Ramos (cell line): ENCODE results near the gene GKAP1.
"Not testable (repeated sequence)": the region's sequence is repeated elsewhere in the genome, so short reads cannot be mapped to it uniquely, and the experiment has no call there.

ENCODE experiments used
- in situ Hi-C: fragments of 300-500 bp; cut with MboI; formaldehyde crosslinking; loops from one replicate; pipeline ENCODE4 v1.14.3; 2022; ENCODE audit warnings: low sequenced_read_pairs; ENCODE audit not compliant: unreplicated experiment

Gene GKAP1

DNA sequence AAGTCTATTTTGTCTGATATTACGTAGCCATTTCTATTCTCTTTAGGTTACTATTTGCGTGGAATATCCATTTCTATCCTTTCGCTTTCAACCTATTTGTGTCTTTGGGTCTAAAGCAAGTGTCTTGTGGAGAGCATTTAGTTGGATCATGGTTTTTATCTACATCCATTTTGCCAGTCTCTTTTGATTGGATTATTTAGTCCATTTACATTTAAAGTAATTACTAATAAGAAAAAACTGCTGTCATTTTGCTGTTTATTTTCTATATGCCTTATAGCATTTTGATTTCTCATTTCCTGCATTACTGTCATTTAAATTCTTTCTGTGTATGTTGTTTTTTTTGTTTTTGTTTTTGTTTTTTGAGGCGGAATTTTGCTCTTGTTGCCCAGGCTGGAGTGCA, 83.8 kb downstream of the GKAP1 start:
- in situ Hi-C loops, result no loop called here

DNA sequence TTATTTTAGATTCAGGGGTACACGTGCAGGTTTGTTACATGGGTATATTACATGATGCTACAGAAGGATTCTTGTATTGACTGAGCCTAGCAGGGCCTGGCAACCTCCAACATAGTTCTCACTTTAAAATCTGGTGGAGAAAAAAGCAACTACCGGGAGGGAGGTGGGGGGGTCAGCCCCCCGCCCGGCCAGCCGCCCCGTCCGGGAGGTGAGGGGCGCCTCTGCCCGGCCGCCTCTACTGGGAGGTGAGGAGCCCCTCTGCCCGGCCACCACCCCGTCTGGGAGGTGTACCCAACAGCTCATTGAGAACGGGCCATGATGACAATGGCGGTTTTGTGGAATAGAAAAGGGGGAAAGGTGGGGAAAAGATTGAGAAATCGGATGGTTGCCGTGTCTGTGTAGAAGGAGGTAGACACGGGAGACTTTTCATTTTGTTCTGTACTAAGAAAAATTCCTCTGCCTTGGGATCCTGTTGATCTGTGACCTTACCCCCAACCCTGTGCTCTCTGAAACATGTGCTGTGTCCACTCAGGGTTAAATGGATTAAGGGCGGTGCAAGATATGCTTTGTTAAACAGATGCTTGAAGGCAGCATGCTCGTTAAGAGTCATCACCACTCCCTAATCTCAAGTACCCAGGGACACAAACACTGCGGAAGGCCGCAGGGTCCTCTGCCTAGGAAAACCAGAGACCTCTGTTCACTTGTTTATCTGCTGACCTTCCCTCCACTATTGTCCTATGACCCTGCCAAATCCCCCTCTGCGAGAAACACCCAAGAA, 88.8 kb downstream of the GKAP1 start:
- in situ Hi-C loops, result not testable (repeated sequence)

DNA sequence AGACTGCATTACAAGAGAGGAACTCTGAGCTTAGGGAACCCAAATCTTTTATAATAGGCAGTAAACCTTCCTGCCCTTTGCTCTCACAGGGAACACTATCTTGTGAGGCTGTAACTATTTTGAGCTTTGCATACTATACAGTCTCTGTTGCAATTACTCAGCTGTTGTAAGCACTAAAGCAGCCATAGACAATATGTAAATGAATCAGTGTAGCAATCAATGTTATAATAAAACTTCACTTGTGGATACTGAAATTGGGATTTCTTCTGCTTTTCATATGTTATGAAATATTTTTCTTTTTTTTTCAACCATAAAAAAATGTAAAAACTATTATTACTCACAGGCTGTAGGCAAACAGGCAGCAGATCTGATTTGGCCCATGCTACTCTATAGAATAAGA, 93.1 kb downstream of the GKAP1 start:
- in situ Hi-C loops, result no loop called here

DNA sequence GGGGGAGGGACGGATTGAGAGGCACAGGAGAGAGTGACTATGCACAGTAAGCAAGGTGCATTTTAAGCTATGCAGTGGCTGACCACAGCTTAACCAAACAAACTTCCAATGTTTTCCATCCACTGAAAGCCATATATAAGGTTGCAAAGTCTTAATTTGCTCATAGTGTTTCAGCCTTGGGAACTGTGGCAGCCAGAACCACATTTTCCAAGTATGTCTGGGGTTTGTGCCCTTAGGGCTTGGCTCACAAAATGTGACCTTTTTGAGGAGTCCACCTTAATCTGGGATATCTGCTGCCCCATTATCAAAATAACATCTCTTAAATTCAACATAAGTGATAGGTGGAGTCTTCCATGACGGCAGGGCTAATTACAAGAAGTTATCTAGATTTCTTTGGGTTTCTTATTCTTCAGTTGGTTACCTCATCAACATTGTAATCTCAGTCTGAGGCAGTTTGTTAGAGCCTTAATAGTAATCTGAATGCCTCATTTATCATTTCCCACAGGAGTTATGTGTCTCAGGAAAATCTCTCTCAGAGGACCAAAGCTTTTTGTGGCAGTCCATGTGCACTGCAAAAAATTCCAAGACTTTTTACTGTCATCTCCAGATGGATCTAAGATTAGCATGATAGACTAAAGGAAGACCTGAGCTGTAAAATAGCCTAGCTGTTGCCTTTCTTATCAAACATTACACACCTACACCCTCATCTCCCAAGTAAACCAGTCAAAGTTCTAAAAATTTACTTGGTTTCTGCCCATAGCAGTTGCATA, 94.7 kb downstream of the GKAP1 start:
- in situ Hi-C loops, result no loop called here

DNA sequence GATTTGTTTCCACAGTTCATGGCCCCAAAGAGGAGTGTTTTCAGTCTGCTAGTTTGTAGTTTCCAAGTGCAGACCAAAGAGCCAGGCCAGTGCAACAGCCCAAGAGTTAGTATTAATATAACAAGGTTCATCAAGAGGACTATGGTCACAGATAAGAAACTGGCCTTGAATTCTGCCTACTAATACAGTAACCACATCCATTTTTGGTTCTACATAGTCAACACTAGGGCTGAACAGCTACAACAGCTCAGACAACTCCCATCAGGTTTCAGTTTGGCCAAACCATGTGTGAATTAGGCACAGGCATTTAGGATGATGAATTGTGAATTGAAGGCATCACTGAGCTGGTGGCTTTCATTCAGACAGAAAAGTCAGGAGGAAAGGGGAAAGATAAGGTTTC, 96.1 kb downstream of the GKAP1 start:
- in situ Hi-C loops, result no loop called here

DNA sequence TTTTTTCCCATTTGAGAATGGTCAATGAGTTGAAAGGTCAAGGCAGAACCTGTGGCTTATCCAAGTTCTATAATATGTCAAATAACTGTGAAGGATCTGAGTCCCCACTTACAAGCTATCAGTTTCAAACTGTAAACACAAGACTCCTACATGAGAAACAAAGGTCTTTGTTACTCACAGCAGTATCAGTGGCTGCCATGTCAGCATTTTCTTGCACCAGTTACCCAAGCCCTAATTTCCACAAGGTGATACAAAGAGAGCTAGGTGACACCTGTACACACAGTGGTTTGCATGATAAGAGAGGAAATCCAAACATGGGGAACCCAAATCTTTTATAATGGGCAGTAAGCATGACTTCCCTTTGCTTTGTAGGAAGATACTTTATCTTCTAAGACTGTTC, 101.8 kb downstream of the GKAP1 start:
- in situ Hi-C loops, result no loop called here

DNA sequence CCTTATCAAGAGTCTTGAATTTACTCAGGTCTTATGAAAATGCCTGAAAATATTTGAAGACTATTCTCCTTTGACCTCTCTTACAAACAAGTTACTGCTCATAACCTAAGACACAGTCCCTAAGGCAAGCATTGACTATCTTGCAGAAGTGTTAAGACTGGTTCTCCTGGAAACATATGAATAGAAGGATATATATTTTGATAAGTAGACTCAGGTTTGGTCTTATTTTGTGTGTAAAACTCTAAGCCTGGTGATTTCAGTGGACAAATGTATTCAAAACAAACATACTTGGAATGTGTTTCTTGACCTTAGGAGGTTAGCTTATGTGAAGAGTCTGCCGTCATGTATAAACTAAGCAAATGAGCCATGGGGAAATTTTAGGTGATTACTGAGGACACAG, 102.3 kb downstream of the GKAP1 start:
- in situ Hi-C loops, result no loop called here

DNA sequence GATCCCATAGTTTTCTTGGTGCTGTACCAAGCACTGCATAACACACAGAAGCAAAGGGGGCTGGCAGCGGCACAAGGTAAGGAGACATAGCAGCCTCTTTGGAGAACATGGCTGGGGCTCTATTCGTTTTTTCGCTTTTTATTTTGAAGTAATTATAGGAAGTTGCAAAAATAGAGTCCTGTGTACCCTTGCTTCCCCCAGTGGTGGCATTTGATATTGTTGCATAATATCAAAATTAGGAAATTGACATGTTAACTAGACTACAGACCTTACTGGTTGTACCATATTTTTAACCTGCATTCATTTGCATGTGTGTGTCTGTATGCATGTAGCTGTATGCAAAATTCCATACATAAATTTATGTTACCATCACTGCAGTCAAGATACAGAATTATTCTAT, 103.2 kb downstream of the GKAP1 start:
- in situ Hi-C loops, result no loop called here

DNA sequence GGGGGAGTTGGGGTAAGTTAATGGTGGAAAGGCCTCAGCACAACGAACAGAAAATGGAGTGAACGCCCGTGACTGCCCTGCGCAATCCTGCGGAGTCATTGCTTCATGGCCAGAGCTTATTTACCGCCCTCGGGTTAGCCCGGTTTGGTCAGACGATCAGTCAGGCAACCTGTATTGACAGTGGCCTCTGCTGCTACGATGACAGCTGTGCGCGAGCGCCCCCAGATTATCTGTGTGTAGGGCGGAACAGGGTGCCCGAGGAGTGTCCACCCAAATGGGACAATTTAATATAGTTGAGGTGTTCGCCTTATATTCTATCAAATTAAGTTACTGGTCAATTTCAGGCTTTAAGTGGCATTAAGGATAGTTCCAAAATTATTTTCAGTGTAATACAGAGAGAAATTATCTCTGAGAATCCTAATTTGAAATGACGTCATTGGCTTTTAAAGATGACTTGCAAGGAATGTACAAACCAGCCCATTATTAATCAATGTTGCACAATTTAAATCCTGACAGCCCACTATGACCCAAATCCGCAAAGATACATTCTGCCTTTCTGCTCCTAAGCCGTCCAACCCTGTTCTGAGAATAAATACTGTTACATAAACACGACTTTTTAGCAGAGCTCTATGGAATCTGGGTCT, 108.9 kb downstream of the GKAP1 start:
- in situ Hi-C loops, result no loop called here

DNA sequence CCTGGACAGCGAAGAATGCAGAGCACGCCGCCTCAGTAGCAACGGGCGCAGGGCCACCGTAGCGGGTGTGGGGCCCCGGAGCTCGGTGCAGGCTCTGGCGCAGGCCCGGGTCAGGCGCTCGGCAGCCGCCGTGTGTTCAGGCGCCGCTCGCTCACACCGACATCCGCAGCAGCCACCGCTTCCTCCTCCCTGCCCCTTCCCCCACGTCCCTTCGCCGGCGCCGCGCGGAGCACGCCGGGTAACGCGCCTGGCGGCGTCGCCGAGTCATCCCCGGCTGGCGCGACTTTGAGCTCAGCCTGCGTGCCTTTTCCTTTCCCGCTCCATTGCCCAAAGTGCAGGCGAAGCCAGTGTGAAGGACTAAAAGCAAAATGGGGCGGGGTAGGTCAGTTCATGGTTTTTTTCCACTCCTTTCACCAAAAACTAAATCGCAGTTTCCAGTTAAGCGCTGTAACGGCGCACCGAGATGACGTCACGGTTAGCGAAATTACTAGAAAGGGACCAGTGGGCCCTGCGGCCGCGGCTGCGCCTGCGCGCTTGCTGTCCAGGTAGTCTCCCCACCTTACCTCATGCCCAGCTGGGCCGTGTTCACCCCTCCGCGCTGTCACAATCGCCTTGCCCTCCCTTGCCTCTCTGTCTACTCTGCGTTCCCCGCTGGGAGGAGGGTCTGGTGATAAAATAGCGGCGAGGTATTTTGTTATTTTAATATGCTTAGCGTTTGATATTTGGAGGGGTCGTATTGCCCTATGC, 109.6 kb downstream of the GKAP1 start, which contains the start of gene UBQLN1:
TSS of gene UBQLN1 (minus strand) at position 191 of the 747 bp plus-strand sequence. CDS start 279 bp downstream, outside the sequence.
- in situ Hi-C loops, result no loop called here

DNA sequence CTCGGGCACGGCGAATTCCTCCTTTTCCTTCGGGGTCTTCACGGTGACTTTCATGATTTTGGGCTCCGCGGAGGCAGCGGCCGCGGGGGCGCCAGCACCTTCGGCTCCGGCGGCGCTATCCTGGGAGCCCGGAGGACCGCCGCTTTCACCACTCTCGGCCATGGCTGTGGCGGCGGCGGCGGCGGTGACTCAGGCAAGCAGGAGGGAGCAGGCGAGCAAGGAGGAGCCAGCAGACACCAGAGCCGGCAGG, 110.1 kb downstream of the GKAP1 start:
- in situ Hi-C loops, result no loop called here

DNA sequence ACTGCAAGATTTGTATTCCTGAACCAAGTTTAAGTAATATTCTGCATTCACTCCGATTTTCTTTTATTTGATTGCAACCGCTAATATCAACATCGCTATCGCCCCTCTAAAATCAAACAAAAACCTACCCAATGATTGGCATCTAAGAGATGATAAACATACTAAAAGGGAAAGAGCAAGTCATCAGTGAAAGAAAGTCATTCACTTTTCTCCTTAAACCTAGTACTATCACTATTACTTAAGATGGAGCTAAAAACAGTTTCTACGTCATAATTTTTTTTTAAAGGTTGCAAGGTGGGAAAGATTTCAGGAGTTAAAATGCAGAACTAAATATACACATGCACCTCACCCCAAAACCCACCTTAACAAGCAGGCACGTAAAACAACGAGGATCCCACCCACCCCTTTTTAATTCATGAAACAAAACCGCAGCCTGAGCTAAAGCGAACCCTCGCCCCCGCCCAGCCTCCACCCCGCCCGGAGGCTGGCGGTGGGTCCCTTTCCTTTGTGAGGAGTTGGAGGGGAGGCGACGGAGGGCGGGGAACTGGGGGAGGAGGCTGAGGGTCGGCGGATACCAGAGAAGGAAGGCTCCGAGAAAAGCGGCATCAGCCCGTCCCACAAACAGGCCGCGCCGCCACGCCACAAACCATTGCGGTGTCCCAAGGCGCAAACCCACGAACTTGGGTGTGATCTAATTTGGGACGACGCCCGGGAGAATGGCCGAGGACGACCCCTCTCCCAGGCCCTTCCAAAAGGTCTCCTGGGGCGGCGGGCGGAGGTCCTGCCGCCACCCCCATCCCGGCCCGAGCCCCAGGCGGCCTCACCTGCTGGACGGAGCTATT, 110.7 kb downstream of the GKAP1 start:
- in situ Hi-C loops, result no loop called here

DNA sequence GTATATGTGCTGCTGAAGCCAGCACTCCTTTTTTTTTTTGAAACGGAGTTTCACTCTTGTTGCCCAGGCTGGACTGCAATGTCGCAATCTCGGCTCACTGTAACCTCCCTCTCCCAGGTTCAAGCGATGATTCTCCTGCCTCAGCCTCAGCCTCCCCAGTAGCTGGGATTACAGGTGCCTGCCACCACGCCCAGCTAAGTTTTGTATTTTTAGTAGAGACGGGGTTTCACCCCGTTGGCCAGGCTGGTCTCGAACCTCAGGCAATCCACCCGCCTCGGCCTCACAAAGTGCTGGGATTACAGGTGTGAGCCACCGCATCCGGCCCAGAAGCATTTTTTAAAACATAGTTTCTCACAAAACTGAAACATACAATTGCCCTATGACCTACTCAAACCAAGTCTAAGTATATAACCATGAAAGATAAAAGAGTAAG, 112.3 kb downstream of the GKAP1 start:
- in situ Hi-C loops, result not testable (repeated sequence)

DNA sequence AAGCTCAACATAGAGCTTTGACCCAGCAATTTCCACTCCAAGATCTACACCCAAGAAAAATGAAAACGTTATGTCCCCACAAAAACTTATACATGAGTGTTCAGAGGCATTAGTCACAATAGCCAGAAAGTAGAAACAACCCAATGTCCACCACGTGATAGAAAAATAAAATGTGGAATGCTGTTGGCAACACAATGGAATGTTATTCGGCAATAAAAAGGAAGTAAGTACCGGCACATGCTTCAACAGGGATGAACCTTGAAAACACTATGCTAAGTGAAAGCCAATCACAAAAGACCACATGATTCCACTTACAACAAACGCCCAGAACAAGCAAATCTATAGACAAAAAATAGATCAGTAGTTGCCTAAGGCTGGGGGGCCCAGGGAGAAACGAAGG, 115.8 kb downstream of the GKAP1 start:
- in situ Hi-C loops, result no loop called here

DNA sequence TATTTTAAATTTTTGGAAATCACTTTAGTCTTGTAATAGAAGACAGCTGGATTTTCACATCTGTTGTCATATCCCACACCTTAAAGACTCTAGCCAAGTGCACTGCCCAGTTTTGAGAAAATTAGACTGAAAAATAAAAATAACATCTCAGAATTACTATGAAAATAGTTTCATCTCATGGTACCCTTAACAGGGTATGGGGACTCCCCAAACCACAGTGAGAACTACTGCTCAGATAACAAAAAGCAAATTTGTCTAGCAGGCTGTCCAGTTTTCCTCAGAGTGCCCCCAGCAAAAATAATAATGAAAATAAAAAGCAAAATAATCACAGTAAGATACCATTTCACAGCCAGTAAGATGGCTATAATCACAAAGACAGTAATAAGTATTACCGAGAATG, 116.3 kb downstream of the GKAP1 start:
- in situ Hi-C loops, result no loop called here

DNA sequence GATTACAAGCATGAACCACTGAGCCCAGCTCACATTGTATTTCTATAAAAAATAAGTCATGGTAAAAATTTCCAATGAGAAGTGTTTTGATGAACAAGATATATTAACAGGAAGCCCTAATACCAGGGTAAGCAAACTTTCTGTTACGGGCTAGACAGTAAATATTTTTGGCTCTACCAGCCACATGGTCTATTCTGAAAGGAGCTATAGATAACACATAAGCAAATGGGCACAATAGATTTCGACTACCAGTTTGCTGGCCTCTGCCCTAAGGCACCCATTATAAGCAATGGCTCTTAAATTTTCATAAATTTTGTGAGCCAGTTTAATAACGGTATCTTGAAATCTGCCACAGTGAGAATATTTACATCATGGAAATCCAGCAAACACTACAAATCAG, 118.0 kb downstream of the GKAP1 start:
- in situ Hi-C loops, result no loop called here

DNA sequence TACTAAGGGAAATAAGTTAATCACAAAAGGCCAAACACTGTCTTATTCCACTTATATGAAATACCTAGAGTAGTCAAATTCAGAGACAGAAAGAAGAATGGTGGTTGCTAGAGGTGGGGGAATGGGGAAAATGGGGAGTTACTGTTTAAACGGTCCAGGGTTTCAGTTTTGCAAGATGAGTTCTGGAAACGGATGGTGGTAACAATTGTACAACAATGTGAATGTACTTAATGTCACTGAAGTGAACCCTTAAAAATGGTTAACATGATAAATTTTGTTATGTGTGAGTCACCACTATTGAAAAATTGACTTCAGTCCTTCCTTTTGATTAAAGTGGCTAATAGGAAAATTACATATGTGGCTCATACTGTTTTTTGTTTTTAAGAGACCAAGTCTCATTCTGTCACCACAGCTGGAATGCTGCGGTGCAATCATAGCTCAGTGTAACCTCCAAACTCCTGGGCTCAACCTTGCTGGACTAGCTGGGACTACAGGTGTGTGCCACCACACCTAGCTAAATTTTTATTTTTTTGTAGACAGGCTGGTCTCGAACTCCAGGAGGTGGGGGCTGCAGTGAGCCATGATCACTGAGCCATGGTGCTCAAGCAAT, 118.5 kb downstream of the GKAP1 start:
- in situ Hi-C loops, result no loop called here

DNA sequence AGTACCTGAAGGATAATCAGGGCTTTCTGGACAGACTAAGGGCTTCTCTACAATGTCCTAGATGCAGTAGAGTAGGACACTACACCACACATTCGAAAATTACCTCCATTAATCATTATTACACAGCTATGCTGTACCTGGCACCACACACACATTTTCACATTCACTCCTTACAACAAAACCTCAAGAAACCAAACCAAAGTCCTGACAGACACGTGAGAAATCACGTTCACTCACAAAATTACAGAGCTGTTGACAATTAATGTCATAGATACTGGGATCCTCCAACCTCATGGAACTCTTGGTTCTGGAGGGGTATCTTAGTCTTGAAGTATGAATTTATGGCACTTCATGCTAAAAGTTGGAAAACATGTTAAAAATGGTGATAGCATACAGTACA, 126.1 kb downstream of the GKAP1 start:
- in situ Hi-C loops, result no loop called here
